LNCAP (cell line): ENCODE data around the gene ANKIB1.

Experiments
- TF ChIP-seq, protein P1 (sequence below): fragments of 450-650 bp; IDR thresholded peaks from 2 replicates; pipeline ENCODE4 v1.5.1; 2017; ENCODE audit warnings: mild to moderate bottlenecking

ANKIB1 gene

DNA sequence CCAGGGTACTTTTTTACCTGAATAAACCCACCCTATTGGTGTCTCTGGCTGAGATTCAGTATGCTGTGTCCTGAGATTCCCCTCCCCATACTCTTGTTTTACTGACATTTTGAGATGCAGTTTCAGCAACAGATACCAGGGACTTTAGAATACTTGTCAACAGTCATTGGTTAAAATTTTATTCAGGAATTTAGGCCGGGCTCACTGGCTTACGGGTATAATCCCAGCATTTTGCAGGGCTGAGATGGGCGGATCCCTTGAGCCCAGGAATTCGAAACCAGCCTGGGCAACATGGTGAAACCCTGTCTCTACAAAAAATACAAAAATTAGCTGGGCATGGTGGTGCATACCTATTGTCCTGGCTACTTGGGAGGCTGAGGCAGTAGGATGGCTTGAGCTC is 111.5 kb downstream of the ANKIB1 start:
- TF ChIP-seq, protein P1, sequence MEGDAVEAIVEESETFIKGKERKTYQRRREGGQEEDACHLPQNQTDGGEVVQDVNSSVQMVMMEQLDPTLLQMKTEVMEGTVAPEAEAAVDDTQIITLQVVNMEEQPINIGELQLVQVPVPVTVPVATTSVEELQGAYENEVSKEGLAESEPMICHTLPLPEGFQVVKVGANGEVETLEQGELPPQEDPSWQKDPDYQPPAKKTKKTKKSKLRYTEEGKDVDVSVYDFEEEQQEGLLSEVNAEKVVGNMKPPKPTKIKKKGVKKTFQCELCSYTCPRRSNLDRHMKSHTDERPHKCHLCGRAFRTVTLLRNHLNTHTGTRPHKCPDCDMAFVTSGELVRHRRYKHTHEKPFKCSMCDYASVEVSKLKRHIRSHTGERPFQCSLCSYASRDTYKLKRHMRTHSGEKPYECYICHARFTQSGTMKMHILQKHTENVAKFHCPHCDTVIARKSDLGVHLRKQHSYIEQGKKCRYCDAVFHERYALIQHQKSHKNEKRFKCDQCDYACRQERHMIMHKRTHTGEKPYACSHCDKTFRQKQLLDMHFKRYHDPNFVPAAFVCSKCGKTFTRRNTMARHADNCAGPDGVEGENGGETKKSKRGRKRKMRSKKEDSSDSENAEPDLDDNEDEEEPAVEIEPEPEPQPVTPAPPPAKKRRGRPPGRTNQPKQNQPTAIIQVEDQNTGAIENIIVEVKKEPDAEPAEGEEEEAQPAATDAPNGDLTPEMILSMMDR, result no peak

DNA sequence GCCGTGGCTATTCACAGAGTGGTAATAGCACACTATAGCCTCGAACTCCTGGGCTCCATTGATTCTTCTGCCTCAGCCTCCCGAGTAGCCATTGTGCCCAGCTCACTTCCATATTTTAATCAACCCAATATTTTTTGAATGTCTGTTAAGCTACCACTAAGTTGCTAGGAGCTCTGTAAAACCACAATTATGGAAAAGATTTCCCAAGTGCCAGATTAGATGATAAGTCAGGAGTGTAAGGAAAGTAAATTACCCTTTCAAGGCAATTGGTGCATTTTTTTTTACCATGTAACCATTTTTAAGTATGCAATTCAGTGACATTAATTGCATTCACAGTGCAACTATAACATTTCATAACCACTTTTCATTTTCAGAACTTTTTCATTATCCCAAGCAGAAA is 114.0 kb downstream of the ANKIB1 start:
- TF ChIP-seq, protein P1, result no peak

DNA sequence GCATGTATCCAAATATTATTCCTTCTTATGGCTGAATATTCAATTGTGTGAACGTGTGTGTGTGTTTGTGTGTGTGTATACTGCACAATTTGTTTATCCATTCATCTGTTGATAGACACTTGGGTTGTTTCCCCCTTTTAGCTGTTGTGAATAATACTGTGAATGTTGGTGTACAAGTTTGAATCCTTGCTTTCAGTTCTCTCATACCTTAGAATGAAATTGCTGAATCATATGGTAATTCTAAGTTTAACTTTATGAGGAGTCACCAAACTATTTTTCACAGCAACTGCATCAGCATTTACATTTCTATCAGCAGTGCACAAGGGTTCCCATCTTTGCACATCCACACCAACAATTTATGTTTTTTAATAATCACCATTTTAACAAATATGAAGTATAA is 114.6 kb downstream of the ANKIB1 start:
- TF ChIP-seq, protein P1, result no peak

DNA sequence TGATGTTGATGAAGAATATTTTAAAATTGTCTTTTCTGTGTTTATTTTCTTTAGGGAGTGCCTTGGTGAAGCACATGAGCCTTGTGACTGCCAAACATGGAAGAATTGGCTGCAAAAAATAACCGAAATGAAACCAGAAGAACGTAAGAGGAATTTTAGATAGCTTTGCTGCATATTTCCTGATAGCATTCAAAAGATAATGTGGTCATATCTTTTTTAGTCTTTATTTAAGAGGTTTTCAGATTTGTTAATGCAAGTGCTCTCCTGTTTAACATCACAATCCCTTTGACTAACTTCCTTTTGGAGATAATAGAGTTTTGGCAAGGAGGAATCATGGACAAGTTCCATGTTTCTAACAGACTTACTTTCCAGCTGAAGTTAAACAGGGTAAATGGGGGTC is 116.4 kb downstream of the ANKIB1 start:
- TF ChIP-seq, protein P1, result no peak

DNA sequence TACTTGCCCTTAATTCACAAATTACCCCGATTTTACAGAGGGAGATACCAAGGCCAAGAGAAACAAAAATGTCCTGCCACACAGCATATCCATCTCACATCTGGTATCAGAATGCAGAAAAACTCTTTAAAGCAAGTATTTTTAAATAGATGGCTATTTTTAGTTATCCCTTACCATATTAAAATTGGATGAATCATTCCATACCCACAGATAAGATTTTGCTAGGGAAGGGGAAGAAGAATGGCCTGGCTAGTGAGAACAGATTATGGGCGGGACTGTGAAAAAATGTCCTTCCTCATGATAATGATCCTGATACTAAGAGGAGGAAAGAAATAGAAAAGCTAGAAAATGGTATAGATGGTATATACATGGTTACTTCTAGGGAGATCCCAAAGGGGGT is 121.0 kb downstream of the ANKIB1 start:
- TF ChIP-seq, protein P1, result no peak

DNA sequence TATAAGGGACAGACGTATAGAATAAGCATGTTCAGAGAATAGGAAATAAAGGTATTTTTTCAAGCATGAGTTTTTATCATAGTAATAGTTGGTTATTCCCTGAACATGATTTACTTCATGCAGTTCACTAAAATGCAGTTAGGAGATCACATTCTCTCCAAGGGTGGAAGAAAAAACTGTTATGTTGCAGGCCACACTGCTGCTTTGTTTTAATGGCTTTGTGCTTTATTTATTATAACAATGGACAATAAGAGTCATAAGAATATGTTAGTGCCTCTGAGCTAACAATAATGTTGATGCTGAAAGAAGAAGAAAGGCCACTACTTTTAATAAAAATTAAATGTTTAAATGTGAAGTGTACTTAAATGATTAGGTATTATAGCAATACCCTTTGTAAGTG is 123.0 kb downstream of the ANKIB1 start:
- TF ChIP-seq, protein P1, result no peak

DNA sequence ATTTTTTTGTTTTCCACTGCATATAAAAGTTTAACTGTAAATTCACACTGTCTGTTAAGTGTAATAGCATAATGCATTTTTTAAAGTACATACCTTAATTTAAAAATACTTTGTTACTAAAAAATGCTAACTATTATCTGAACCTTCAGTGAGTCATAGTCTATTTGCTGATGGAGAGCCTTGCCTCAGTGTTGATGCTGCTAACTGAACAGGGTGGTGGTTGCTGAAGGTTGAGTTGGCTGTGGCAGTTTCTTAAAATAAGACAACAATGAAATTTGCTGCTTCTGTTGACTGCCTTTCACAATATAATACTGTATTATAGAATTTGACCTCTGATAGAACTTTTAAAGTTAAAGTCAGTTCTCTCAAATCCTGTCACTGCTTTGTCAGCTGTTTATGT is 129.2 kb downstream of the ANKIB1 start:
- TF ChIP-seq, protein P1, result no peak

DNA sequence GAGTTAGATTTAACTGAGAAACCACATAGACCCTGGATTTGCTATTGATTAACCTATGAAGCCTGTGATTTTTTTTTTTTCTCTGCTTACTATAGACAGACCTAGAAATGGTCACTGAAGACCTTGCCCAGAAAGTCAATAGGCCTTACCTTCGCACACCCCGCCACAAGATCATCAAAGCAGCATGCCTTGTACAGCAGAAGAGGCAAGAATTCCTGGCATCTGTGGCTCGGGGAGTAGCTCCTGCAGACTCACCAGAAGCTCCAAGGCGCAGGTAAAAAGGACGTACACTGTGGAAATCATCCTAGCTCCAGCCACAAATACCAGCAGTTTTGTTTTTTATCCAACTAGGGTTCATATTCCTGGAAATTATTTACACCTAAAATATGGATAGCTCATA is 145.3 kb downstream of the ANKIB1 start:
- TF ChIP-seq, protein P1, result no peak
